HG03354 (cell line): ENCODE measurements around the gene ZNF318.
"Not testable (repeated sequence)": the region's sequence is repeated elsewhere in the genome, so short reads cannot be mapped to it uniquely, and the experiment has no call there.

Source experiments
- ATAC-seq: cut with Tn5 transposase; IDR thresholded peaks from one replicate; pipeline ENCODE4 v1.9.1; 2021; ENCODE audit warnings: mild to moderate bottlenecking; ENCODE audit not compliant: unreplicated experiment, poor library complexity, severe bottlenecking

ZNF318 gene, protein sequence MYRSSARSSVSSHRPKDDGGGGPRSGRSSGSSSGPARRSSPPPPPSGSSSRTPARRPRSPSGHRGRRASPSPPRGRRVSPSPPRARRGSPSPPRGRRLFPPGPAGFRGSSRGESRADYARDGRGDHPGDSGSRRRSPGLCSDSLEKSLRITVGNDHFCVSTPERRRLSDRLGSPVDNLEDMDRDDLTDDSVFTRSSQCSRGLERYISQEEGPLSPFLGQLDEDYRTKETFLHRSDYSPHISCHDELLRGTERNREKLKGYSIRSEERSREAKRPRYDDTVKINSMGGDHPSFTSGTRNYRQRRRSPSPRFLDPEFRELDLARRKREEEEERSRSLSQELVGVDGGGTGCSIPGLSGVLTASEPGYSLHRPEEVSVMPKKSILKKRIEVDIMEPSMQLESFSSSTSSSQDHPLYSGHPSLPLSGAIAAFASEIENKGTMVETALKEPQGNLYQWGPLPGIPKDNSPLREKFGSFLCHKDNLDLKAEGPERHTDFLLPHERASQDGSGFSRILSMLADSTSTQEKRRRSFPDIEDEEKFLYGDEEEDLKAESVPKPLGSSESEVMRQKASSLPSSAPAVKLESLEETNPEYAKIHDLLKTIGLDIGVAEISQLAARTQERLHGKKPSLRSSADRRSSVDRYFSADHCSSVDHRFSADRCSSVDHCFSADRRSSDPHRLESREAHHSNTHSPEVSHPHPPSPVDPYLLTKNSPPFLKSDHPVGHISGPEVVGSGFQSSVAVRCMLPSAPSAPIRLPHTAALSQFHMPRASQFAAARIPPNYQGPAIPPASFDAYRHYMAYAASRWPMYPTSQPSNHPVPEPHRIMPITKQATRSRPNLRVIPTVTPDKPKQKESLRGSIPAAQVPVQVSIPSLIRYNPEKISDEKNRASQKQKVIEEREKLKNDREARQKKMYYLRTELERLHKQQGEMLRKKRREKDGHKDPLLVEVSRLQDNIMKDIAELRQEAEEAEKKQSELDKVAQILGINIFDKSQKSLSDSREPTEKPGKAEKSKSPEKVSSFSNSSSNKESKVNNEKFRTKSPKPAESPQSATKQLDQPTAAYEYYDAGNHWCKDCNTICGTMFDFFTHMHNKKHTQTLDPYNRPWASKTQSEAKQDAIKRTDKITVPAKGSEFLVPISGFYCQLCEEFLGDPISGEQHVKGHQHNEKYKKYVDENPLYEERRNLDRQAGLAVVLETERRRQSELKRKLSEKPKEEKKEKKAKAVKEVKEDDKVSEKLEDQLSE (N-terminal part only)

DNA sequence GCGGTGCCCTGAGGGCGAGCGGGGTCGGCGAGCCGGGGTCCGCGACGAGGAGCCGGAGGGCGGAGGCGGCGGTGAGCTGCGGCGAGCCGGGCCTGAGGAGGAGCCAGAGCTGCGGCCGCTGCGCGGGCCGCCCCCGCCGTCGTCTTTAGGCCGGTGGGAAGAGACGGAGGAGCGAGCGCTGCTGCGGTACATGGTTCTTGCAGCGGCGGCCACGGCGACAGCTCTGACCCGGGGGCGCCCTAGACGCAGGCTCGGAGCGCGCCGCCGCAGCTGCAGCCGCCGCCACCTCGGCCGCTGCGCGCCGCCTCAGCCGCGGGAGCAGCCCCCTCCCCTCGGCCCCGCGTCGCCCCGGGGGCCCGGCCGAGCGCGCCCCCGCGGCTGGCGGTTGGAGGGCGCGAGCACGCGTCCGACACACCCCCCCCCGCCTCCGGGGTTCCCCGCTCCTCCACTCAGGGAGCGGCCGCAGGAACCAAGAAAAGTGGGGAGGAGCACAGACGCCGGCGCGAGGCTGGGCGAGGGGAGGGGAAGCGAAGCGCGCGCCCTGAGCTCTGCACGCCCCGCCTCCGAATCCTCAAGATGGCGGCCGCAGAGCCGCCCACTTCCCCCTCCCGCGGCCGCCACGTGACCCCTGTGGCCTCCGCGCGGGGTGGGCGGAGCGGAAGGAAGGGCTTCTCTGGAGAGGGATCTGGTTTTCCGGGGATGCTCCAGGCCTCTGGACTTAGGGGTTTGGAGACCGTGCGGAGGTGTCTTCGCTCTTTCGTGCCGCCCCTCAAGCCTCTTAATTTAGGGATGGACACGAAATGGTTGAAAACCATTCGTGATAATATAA is at the start of gene ZNF318:
Gene ZNF318, minus strand, starts transcription at position 474 of the 829 bp plus-strand sequence. Its CDS starts 282 bp downstream, at position 192.
- peak; percentile 90 for ATAC-seq

DNA sequence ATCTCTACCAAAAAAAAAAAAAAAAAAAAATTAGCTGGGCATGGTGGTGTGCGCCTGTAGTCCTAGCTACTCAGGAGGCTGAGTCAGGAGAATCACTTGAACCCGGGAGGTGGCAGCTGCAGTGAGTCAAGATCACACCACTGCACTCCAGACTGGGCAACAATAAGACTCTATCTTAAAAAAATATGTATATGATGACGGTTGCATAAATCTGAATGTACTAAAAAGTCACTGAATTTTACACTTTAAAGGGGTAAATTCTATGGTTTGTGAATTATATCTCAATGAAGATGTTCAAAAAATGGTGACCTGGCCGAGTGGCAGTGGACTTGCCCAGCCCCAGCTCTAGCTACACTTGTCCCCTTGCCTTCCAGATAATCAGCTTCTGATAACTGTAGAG is 47.5 kb upstream of the ZNF318 start:
- no peak for ATAC-seq

- not testable (repeated sequence) for ATAC-seq
Measured at GRCh38 chr6:43415275-43415674, 45.8 kb upstream of the ZNF318 start.

DNA sequence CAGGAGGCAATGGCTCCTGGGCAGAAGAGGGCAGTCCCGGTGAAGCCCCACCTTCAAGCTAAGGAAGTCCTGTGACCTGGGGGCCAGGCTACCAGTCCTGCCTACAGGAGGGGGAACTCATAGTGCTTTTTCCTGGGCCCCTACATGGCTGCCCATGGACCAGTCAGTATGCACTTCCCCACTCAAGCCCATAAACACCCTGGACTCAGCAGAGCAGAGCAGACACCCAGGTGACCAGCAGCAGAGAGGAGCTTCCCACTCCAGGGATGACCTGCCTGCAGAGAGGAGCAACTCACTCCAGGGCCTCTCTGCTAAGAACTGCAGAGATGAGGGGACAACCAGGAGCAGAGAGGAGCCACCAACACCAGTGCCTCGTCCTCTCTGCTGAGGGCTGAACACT is 43.6 kb upstream of the ZNF318 start:
- no peak for ATAC-seq

DNA sequence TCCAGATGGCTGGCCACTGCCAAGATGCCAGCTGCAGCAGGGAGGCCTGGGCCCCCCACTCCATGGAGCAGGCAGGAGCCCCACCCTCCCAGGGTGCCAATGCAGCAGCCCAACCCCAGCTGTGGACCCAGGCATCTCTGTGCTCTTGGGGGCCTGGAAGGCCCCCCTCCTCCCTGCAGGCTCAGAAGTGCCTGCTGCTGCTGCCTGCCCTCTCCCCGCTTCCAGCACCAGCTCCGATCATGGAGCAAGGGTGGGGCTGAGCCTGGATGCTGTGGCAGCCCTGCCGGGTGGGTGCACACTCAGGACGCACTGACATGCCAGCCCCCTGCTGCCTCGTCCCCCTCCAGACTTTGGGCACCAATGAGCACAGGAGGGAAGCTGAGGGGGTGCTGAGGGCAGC is 43.1 kb upstream of the ZNF318 start:
- ATAC-seq = no peak

DNA sequence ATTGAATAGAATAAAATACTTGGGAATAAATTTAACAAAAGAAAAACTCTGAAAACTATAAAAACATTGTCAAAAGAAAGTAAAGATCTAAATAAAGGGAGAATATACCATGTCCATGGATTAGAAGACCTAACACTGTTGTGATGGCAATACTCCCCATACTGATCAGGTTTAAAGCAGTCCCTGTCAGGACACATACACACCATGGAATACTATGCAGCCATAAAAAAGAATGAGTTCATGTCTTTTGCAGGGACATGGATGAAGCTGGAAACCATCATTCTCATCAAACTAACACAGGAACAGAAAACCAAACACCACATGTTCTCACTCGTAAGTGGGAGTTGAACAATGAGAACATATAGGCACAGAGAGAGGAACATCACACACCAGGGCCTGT is 41.3 kb upstream of the ZNF318 start:
- ATAC-seq = not testable (repeated sequence)

- no peak for ATAC-seq
Measured at GRCh38 chr6:43408259-43408658, 38.8 kb upstream of the ZNF318 start.

GRCh38 chr6:43407296-43407695 is 37.8 kb upstream of the ZNF318 start:
- ATAC-seq = no peak

GRCh38 chr6:43405354-43405753 is 35.9 kb upstream of the ZNF318 start:
- no peak for ATAC-seq

GRCh38 chr6:43402820-43403219 is 33.4 kb upstream of the ZNF318 start:
- ATAC-seq = no peak

GRCh38 chr6:43401730-43402129 is 32.3 kb upstream of the ZNF318 start:
- ATAC-seq = no peak

GRCh38 chr6:43399932-43400487 is 30.6 kb upstream of the ZNF318 start:
- ATAC-seq = no peak

GRCh38 chr6:43396408-43397149 is 27.1 kb upstream of the ZNF318 start:
- ATAC-seq = no peak

- no peak for ATAC-seq
Measured at GRCh38 chr6:43395776-43396175, 26.3 kb upstream of the ZNF318 start.

- ATAC-seq = no peak
Measured at GRCh38 chr6:43394982-43395381, 25.5 kb upstream of the ZNF318 start.

DNA sequence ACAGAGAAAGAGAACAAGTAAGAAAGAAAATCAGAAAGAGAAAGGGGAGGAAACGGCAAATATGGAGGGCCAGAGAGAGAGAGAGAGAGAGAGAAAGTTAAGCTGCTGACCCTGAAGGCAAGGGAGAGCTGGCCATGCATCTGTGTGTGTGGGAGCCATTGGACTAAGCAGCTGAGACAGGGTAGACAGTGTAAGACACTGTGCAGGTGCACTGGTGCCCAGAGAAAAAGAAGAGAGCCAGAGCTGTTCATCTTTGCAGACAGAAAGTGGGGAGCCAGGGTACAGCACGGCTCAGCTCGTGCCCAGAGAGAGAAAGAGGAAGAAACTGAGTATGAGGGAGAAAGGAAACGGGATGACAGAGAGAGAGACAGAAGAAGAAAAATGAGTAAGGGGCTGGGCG is 24.2 kb upstream of the ZNF318 start:
- ATAC-seq = no peak

GRCh38 chr6:43393133-43393532 is 23.7 kb upstream of the ZNF318 start:
- ATAC-seq = not testable (repeated sequence)

GRCh38 chr6:43391440-43392031 is 22.1 kb upstream of the ZNF318 start:
- ATAC-seq = no peak
